Astrocyte (in vitro differentiated cells and primary cell): Measurements from ENCODE around the gene CAMK2N1.

Source experiments
- EZH2 ChIP-seq: IDR thresholded peaks from 2 replicates; pipeline ENCODE4 v1.6.1; 2012; ENCODE audit warnings: mild to moderate bottlenecking, low read length, inconsistent platforms; ENCODE audit not compliant: insufficient read depth
- TF ChIP-seq, protein P1 (sequence below): IDR thresholded peaks from 2 replicates; pipeline ENCODE4 v1.5.1; 2011; ENCODE audit warnings: low read depth, mild to moderate bottlenecking, inconsistent platforms, low read length, moderate library complexity; ENCODE audit not compliant: insufficient read depth

DNA sequence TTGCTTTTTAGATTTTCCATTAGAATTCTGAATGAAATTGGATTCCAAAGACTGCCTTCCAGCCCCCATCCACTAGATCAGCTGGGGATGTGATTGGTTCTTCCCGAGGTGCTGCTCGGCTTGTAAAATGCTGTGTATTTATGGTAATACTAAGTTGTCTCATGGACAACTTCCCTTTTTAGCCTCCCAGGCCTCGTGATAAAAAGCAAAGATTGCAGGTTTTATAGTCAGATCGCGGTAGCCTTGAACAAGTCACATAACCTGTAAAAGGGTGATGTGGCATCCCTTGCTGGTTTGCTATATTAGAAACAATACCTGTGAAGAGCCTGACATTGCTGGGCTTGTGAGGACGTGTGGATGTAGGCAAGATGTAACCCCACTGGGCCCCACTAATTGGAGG lies 11.5 kb upstream of the CAMK2N1 start:
- no peak for TF ChIP-seq EZH2
- TF ChIP-seq, protein P1, sequence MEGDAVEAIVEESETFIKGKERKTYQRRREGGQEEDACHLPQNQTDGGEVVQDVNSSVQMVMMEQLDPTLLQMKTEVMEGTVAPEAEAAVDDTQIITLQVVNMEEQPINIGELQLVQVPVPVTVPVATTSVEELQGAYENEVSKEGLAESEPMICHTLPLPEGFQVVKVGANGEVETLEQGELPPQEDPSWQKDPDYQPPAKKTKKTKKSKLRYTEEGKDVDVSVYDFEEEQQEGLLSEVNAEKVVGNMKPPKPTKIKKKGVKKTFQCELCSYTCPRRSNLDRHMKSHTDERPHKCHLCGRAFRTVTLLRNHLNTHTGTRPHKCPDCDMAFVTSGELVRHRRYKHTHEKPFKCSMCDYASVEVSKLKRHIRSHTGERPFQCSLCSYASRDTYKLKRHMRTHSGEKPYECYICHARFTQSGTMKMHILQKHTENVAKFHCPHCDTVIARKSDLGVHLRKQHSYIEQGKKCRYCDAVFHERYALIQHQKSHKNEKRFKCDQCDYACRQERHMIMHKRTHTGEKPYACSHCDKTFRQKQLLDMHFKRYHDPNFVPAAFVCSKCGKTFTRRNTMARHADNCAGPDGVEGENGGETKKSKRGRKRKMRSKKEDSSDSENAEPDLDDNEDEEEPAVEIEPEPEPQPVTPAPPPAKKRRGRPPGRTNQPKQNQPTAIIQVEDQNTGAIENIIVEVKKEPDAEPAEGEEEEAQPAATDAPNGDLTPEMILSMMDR: no peak
